Cardiac fibroblast (primary cell): ENCODE data around the gene PDK2.
A peak's percentile ranks its signal among the peaks of the same experiment; 100 is the strongest.

ENCODE experiments used
- DNase-seq, 2 donors: peaks; one replicate each; pipeline versions ENCODE4 v3.0.0 to v3.0.0-alpha.2; 2010; ENCODE audit warnings: low read depth in 2 of 2
- H3K4me3 ChIP-seq, 2 donors: replicated peaks in 1 of 2; 1 replicate in 1 of 2; 2 replicates in 1 of 2; pipeline ENCODE4 v1.5.1; 2011; ENCODE audit warnings: low read depth in 2 of 2, low read length in 2 of 2, mild to moderate bottlenecking in 2 of 2, moderate library complexity in 1 of 2
- TF ChIP-seq, protein P1 (sequence below): IDR thresholded peaks from one replicate; pipeline ENCODE4 v1.5.1; 2011; ENCODE audit warnings: low read depth, mild to moderate bottlenecking, low read length, inconsistent platforms

Gene PDK2

DNA sequence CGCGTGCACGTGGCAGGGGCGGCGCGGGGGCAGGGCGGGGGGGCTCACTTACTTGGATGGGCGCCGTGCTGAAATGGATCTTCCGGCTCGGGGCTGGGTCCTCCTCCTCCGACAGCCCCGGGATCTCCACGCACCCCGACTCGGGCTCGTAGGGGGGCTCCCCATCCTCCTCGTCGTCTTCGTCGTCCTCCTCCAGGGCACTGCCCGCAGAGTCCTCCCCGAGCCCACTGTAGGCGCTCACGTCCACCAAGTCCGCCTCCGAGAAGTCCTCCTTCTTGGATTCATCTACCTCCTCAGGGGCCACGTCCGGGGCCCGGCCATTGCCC is 53.9 kb downstream of the PDK2 start:
- TF ChIP-seq, protein P1, sequence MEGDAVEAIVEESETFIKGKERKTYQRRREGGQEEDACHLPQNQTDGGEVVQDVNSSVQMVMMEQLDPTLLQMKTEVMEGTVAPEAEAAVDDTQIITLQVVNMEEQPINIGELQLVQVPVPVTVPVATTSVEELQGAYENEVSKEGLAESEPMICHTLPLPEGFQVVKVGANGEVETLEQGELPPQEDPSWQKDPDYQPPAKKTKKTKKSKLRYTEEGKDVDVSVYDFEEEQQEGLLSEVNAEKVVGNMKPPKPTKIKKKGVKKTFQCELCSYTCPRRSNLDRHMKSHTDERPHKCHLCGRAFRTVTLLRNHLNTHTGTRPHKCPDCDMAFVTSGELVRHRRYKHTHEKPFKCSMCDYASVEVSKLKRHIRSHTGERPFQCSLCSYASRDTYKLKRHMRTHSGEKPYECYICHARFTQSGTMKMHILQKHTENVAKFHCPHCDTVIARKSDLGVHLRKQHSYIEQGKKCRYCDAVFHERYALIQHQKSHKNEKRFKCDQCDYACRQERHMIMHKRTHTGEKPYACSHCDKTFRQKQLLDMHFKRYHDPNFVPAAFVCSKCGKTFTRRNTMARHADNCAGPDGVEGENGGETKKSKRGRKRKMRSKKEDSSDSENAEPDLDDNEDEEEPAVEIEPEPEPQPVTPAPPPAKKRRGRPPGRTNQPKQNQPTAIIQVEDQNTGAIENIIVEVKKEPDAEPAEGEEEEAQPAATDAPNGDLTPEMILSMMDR: no peak
- DNase-seq: no peak
- H3K4me3 ChIP-seq: peak overlapping the region; percentile 82 to 85

DNA sequence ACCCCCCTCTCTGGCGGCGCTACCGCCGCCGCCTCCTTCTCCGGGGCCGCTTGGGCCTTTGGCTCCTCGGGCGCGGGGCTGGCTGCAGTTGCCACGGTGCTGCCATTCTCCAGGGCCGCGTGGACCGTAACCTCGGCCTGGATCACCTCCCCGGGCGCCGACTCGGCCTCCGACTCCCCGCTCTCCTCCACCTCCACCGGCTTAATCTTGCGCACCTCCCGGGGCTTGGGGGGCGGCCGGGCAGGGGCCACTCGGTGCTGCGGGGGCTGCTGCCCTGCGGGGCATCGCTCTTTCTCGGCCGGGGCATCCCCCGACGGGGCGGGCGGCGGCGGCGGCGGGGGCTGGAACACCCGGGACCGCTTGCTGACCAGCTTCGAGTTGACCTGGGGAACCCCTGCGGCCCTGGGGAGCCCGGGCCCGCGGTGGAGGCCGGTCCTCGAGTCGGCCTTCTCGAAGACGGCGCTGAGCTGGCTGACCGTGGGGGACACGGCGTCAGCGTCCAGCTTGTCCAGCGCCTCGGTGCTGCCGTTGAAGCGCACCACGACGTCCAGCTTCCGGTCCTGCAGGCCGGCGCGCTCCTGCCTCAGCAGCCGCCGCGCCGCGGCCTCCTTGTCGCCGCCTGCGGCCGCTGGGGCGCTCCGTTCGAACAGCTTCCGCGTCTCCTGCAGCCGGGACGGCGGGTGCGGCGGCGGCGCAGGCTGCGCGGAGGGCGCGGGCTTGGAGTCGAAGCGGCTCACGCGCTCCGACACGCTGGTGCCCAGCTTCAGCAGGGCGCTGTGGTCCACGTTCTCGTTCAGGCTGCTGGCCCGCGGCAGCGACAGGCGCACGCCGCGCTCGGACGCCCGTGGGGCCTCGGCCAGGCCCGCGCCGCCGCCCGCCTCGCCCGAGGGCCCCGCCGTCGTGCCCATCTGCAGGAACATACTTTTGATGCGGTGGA is 54.5 kb downstream of the PDK2 start:
- peak overlapping the region; percentile 82 to 85 for H3K4me3 ChIP-seq
- TF ChIP-seq, protein P1: no peak
- peak; percentile 61 to 62 for DNase-seq

DNA sequence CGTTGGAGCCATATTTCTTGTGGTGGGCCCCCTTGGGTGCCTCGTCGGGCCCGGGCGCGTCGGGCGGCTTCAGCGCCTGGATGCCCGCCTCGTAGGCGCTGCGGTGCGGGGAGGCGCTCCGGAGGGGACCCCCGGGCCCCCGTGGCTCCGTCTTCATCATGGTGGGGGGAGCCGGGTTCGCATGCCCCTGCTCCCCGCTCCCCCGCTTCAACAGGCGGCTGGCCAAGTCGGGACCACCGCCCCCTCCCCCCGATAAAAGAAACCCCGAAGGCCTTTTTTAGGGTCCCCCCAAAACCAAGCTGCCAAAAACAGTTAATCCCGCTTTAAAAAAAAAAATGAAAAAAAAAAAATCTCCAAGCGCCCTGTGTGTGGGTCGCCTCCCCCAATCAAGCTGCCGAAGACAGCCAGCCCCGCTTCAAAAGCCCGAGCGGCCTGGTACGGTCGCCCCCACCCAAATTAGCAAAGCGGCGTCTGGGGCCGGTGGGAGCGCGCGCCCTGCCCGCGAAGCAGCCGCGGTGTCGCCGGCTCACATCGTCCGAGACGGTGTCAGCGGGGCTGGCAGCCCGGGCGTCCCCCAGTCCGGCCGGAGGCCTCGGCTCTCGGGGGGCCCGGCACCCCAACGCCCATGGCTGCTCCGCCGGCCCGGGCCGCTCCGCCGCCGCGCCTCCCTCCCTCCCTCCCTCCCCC is 55.3 kb downstream of the PDK2 start, which contains the start of gene PPP1R9B:
Gene PPP1R9B (minus strand): TSS at position 324 of the 687 bp plus-strand sequence. CDS start 164 bp downstream, at position 160.
- peak within 1 kb of the TSS; percentile 82 to 85 for H3K4me3 ChIP-seq
- DNase-seq: no peak
- TF ChIP-seq, protein P1: no peak

DNA sequence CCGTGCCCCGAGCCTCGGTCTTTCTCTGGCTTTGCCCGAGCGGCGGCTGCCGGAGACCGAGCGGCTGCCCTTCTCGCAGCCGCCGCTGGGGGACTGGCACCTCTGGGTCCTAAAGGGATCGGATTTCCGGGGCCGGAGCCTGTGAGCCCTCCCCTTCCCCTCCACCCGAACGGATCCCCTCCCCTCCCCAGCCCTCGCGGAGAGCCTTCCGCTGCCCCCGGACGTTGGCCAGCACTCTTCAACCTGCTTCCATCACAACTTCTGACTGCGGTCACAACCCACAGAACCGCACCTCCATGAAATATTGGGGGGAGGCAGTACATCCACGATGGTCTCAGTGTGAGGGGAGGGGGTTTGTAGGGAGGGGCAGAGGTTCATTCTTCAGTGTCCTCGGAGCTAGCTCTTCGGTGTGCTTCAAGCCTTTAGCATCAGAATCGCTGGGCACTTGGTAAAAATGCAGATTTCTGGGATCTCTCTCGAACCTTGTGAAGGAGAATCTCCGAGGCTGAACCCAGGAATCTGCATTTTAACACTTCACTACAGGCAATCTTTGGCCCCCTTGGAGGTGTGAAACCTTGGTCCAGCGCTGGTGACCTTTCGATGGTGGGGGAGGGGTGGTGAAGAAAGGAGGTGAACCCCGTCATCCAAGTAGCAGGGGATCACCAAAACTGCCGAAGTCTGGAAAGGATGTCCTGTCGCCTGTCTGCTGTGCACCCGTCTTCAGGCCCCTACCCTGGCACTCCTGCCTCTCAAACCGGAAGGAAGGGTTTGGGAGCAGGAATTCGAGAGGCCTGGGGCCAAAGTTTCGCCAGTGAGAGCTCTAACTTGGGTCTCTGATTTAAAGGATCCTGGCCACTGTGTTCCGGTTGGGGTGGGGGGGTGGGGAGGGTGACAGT is 56.1 kb downstream of the PDK2 start:
- DNase-seq: peak; percentile 88 to 95
- TF ChIP-seq, protein P1: peak; percentile 78
- H3K4me3 ChIP-seq: peak overlapping the region; percentile 82 to 85

DNA sequence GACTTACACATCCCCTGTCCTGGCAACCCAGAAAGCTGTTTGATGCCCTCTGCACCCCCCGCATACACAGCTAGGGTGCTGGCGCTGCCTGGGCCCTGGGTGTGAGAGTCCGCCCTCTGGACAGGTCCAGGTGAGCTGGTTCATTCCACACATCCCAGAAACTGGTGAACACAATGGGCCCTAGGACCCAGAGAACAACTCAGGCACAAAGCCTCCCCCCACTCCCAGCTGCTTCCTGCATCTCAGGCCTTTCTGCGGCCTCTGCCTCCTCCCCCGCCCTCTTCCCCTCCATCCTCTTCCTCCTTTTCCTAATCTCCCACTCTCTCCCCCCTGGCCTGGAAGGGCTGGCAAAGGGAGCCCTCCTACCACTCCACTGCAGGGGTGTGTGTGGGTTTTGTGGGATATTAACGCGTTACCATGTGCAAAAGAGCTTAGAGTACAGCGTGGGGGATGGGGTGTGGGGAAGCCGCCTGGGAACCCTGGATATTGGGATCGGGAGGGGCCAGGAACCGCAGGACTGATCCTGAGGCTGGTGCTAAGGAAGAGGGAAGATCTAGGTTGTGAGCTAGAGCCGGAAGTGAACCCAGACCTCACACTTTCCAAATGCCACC is 56.9 kb downstream of the PDK2 start:
- TF ChIP-seq, protein P1: no peak
- peak; percentile 88 to 90 for DNase-seq
- H3K4me3 ChIP-seq: peak overlapping the region; percentile 26 to 82

DNA sequence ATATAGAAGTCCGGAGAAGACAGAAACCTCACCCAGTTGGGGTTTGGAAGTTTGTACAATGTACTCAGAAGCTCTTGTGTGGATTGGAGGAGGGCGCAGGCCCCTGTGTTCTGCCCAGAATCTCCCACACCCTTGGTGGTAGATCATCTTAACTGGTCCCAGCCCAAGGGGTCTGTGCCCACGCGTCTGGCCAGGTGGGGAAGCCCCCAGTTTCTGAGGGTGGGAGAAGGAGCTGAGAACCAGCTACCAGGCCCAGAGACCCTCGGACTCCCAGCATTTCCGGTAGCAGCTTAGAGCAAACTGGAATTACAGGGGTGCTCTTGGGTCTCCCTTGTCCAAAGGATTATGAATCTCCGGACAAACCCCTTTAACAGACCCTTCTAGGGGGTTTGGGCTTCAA is 57.6 kb downstream of the PDK2 start:
- H3K4me3 ChIP-seq: no peak overlapping the region
- TF ChIP-seq, protein P1: no peak
- no peak for DNase-seq
